ENCODE data around the gene RERG.

The RERG gene

DNA sequence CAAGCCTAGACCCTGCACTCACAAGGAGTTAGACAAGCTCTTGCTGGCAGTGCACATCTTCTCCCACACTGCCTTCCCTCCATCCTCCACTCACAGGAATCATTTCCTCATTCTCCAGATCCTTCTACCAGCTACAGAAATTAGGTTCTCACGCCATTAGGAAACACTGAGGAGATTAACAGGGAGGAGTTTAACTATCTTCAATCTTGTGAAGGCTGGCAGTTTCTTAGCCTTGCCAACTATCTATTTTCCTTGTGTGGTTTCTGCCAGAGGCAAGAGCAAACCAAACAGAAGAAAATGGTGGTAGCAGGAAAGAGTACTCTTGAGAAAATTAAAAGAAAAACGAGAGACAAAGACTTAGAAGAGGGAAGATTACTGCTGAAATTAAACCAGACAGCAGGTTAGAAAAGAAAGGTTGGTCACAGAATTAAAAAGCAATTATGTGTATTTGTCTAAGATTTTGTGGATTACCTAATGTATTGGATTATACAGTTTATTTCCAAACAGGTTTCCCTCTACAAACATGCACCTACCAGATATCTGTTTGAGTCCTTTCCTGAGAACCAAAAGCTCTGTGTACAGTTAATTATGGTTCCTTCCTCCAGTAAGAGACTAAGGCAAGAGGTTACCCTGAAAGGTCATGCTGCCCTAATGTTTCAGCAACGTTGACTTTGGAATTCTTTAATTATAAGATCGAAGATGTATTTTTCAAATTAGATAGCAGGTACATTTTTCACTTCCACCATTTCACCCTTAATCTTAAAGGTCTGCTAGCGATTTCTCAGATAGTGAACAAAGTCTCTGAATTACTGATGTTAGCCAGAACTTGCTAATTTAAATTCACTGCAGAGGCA is 5.0 kb downstream of the RERG start:
- no peak for DNase-seq

DNA sequence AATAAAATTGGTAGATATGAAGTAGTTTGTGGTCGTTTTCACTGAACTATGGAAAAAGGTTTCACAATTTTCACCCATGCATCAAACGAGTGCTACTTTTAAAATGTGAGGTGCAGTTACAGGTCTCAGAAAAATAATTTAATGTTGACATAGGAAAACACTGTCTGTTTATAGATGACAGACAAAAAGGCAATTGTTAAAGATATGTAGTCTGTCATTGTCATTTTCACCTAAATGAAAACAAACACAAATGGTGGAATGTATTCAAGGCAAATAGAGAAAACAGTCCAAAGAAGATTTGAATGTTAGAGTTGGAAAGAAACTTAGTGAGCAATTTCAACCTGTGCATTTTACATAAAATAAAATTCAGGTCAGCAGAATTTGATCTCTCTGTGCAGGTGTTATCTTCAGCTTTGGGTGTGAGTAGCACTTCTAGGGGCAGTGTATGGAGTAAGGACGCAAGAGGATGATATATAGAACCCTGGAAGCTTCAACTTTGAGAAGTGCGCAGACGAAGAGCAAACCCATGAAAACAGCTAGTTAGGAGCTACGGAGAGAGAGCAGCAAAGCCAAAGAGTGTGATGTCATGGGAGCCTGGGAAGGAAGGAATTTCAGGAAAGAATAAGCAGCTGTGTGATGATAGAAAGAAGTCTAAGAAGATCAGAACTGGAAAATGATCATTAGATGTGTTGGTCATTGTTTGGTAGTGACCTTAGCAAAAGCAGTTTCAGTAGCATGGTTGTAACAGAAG is 6.2 kb downstream of the RERG start:
- no peak for DNase-seq

DNA sequence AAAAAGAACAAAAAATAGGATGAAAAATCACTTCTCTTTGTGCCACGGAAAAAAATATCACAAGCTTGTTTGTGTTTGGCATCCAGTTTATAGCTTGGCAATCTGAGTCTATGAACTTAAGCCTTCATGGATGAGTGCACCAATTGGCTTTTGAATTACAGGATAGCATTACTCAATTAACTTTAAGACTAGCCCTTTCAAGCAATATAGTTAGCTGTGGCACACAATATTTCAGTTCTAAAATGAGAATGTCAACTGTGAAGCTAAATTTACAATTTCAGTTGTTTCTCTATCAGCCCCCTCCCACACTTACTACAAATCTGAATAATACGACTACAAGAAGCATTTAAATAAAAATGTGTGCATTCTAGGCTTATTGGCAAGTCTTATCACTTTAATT is 8.3 kb downstream of the RERG start:
- DNase-seq: peak; percentile 49

DNA sequence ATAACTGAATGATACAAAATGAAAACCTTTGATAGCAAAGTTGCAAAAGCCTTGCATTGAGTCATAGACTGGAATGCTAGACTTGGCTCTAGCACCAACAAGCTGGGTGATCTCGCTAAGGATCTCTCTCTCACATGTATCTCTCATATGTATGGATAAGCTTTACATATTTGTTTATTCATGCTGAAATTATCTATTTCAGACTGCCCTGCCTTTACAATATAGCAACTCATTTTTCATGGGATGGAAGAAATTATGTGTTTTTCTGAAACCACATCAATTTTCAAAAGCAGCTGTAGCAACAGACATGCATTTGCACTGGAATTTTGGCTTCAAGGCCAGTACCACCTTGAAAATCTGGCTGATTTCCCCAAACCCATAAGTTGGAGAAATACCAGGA is 11.4 kb downstream of the RERG start:
- DNase-seq: no peak

DNA sequence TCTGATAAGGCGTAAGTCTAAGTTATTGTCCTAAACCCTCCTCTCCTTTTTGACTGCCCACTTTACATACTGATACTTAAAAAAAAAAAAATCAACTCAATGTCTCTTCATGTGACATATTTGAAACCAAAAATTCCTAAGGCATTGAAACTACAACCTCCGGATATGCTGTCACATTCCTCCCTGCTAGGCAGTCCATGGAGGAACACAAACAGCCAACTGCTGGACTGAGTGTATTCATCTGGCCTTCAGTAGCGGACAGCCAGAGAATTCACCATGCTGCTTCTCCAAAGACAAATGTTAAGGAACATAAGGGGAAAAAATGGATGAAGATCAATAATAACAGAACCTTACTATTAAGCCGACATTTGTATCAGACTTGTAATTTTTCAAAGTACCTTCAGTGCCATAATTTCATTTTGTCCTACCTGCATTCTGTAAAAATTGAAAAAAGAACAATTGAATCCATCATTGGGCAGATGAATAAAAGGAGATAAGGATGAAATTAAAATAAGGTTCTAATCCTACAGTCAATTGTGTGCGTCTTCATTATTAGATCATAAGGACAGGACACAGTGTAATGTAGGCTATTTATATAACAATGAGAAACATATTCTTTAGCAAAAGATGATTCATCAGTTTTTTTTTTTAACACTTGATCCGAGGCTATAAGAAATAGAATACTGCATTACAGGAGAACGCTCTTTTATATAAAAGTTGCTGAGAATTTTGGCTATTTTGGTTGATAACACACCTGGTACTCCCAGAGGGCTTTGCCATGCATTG is 12.2 kb downstream of the RERG start:
- DNase-seq: no peak

DNA sequence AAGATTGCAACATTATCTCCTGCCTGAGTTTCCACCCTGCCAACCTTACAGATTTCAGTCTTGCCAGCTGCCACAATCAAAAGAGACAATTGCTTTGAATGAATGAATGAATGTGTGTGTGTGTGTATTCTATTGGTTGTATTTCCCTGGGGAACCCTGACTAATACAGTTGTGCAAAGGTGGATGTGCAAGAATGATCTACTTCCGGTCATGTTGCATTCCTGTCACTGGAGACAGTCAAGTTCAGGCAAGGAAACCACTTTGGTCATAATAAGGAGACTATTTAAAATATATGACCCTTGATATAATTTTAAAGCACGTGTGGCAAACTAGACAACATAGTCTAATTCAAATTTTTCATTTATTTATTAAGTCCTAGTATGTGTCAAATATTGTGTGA is 13.1 kb downstream of the RERG start:
- DNase-seq: no peak

DNA sequence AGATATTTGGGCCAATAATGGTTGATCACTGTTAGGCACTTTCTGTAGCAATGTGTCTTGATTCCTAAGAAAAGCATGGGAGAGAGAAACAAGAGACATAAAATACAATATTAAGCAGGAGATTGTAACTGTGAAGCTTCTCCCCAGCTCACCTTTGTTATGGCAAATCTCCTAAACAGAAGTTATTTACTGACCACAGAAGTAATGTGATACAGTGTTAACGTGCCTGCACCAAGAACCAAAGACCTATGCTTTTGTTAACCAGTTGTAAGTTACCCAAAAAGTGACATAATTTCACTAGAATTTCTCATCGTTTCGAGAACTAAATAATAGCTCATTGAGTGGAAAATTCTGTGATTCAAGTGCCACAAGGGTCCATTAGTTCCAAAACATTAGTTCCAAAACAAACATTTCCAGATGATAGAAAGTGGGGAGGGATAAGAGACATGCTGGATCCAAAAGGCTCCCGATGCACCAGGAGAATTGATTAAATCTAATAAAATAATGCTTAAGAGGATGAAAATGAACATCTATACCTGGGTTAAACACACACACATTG is 14.3 kb downstream of the RERG start:
- DNase-seq: no peak

DNA sequence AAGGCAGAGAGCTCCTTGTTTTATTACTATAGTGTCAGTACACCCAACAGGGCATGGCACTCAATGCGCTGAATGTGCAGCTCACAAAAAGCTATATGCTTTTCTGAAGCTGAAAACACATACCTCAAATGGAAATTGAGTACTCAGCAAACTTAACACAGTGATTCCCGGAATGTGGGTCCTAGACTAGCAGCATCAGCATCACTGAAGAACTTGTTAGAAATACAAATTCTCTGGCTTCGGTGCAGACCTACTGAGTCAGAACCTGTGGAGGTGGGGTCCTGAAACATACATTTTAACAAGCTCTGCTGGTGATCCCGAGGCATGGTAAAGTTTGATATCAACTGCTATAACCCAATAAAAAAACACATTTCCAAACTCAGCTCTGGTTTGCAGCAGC is 14.9 kb downstream of the RERG start:
- no peak for DNase-seq

DNA sequence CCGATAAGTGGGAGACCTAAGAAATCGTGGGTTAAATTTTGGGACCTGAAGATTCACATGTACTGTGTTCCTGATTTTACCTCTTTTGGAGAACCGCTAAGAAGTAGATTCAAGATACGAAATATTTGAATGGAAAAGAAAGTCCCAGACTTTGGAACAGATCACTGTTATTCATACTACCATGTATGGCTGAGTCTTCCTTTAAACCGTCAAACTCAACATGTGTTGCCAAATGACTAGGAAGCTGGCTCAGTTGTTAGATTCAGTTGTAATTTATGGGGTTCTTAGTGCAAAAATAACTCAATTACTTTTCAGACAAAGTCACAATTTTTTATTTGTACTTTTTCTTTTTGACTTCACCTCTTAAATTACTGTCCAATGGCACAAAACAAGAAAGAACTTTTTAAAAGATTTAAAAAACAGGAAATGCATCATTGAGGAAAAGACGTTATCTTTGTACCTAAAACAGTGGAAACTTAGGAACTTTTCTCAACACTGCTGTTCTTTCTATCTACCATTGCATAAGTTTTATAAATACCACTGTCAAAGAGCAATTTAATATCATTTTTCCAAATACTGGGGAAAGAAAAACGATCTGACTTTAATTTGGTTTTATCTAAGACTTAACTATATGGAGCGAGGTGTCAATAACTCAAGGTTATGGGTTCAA is 15.7 kb downstream of the RERG start:
- no peak for DNase-seq

DNA sequence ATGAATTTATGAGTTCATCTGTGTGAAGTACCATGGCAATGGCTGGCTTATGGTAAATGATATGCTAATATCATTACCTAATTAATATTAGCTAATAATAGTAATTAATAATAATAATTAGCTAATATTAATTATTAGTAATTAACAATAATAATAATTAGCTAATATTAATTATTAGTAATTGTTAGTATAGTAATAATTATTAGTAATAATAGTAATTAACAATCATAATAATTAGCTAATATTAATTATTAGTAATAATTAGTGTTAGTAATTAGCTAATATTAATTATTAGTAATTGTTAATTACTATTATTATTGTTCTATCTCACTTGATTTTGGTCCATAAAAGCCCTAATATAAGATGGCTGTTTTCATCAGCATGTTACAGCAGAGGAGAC is 19.8 kb downstream of the RERG start:
- no peak for DNase-seq

DNA sequence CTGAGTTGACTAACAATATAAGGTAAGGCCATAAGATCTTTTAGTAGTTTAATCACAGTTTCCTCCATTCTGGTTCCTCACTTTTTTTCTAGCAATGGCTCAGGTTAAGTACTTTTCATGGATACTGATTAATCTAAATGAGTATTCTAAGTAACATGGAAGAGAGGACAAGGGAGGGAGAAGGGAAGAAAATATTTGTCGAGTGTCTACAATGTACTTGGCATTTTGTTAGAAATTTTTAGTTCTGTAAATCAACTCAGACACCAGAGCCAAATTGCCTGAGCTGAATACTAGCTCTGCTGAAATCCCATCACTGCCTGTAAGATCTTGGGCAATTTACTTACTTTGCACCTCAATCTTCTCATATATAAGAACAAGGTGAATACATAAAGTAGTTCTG is 20.2 kb downstream of the RERG start:
- DNase-seq: no peak

DNA sequence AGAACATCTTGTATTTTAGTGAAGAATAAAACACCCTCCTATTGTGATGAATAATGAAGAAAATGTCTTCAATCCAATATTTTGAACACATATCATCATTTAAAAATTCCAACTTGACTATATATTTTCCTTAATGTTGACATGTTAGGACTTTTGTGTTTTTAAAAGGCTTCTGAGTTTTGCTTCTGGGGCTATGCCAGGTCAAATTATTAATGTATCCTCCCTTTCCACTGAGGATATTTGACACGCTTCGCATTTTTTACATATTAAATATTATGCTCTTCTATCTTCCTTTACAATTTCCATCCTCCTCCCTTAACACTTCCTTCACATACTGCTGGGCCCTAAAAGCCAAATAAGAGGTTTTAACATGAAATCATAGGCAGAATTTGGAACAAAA is 20.6 kb downstream of the RERG start:
- DNase-seq: no peak

DNA sequence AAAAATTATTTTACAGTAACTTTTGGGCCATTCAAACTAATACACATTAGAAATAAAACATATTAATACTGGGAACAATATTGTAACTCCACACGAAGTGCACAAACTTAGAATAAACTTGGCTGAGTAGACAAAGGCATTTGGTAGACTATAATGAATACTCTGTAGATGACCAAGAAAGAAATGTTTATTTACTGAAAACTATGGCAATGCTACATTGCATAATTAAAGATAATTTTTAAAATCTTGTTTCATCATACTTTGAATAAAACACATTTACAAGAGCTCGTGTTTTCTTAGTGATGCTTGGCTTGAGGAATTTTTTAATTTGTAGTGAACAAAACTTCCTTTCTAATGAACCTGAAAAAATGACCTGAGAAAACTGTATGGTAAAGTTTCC is 21.3 kb downstream of the RERG start:
- DNase-seq: no peak

DNA sequence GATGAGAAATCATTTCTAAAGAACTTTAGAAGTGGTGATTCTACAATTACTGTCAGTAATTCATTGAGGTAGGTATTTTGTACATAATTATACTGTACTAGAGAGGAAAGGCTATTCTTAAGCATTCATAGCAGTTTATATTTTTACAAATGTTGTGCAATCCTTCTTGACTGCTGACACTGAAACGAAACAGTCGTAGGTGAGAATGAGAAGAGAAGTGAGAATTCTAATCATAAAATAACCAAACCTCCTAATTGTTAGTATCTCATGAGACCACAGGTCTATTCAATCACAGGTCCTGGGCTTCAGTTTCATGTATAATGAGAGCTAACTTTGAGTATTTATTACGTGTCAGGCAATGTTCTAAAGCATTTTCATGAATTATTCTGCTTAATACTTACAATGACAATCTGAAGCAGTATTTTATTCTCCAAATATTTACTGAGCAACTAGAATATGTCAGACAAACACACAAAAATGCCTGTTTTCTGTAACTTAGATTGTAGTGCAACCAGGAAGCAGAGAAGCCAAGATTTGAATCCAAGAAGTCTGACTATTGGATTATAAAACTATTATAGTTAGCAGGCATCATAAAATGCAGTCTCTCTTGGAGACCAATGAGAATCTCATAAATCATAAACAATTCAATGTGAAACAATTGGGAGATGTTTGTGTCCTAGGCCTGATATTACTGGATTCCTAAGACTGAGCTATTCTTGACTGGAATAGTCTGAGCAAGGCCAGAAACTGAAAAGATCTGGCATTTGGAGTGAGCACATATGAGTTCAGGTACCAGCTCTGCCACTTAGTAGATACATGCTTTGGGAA is 24.3 kb downstream of the RERG start:
- DNase-seq: no peak

DNA sequence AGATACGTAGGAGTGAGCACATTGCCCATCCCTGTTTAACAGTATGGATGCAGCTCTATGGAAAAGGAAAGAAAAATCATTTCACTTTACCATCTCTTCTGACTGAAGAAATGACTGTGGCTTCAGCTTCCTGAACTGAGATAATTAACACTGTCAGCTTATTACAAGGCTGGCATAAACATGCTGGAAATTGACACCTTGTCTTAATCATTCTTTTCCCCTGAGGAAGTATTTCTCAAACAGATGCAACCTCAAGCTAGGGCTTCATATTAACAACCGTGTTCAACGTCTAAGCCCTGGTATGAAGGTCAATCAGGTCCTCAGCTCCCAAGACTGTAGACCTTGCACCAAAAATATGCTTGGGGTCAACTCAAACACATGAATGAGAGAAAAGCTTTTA is 25.0 kb downstream of the RERG start:
- DNase-seq: no peak

DNA sequence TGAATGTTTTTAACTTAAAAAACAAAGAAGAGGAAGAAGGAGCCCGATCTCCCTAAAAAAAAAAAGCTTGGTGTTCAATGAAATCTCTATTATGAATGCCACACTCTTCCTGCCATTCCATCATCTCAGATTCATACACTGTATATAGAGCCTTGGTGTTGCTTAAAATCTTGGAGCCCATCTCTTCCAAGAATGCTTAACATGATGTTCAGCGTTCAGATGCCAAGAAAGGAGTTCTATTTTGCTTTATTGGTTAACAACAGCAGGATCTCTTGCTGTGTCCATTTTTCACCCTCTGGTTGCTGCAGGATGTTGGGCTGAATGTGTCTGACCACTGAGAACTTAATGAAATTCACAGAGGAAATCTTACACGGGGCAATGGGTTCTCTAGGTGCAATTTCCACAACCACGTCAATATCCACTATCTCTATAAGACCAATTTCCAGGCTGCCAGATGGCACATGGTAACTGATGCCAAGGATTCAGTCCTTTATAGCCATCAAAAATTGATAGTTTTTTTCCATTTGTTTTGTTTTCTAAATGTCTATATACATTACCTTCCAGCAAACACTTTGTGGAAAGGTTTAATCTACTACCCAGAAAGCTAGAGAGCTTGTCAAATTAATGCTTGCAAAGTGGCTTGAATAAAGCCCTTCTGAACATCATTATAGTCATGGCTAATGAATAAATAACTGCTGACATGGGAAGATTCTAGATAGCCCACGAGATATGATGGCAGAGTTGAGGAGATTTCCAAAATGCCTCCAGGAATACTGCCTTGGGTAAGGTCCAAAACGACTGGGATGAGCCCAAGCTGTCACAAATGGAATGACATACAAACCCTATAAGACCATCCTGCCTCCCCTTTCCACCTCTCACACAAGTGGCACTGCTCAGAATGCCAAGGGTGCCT is 26.5 kb downstream of the RERG start:
- no peak for DNase-seq

DNA sequence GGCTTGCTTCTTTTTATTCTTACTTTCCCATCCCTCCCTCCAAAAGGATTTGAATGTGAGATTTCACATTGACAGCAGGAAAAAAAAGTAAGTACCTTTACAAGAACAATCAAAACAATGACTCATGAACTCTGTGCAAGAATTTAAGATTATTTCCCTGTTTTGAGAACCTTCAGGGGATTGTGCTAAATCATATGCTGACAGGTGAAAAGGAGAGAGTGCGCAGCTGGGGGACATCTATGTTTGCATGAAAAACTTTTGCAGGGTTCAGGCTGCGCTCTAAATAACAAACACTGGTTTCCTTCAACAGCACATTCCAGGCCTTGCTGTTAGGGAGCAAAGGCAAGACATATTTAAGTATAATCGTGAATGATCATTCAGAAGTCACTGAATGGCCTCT is 27.3 kb downstream of the RERG start:
- DNase-seq: no peak

DNA sequence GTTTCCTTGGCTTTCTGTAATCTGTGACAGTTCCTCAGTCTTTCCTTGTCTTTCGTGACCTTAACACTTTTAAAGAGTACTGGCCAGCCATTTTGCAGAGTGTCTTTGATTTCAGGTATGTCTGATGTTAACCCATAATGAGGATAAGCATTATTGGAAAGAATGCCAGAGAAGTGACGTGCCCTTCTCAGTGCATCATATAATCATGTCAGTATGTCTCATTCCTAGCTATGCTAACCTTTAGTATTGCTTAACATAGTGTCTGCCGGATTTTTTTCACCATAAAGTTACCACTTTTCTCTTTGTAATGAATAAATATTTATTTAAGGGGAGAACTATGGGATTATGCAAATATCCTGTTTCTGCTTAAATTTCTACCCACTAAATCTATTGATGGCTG is 28.5 kb downstream of the RERG start:
- no peak for DNase-seq

DNA sequence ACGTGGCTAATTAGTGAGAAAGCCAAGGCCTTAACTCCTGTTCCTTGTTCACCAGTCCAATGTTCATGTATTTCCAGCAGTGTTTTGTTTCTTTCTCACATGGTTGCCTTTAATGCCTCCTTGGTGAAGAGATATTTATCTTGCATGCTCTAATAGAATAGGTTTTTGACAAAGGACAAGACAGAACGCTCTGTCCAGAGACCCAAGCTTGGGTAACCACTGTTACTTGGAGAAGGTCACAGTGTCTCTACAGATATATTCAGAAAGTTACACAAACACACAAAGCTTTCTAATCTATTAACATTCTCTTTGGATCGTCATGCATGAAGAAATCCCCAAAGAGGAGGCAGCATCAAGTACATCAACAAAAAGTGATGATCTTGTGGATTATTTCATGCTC is 33.1 kb downstream of the RERG start:
- no peak for DNase-seq

DNA sequence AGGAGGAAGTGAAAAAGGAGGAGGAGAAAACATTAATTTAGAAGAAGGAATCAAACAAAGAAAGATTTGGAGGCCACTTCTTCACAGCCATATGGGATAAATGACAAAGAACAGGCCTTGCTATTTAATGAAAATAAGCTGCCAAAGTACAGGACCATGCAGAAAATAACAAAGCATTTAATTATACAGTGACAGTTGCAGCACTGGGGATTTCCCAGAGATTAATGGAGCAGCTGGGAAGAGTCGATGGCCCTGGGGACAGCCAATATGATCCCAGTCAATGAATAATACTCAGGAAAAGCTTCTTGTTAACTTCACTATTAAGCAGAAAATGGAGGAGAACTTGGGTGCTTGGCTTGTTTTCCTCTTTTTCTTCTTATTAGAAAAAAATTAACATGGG is 34.6 kb downstream of the RERG start:
- DNase-seq: no peak

DNA sequence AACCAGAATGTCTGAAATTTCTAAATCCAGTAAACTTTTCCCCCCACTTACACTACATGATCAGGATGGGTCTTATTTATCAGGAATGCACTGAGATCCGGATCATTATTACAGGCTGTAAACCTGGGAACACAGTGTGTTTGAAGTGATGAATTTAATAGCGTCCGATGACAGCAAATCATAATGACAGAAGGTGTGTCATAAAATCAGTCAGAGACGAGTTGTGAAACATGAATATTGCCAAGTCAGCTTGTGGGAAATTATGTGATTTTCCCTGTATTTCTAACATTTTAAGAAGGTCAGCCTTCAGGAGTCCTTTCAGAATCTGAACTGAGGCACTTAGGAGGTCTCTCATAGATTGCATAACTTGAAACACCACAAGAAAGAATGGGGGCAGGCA is 36.7 kb downstream of the RERG start:
- no peak for DNase-seq
